ENCODE data around the gene HACD2. TPM values are rescaled to one million over a fixed set of nuclear protein-coding genes. Genes with fewer than 3 reads are reported as not detected.

HACD2 gene
- total and polyA plus RNA-seq, 9 of the 15 experiments (the other 6 are each of a cell fraction or from before 2014, with no cell fraction given): 1.3 to 10.5 (median 3.8) TPM

DNA sequence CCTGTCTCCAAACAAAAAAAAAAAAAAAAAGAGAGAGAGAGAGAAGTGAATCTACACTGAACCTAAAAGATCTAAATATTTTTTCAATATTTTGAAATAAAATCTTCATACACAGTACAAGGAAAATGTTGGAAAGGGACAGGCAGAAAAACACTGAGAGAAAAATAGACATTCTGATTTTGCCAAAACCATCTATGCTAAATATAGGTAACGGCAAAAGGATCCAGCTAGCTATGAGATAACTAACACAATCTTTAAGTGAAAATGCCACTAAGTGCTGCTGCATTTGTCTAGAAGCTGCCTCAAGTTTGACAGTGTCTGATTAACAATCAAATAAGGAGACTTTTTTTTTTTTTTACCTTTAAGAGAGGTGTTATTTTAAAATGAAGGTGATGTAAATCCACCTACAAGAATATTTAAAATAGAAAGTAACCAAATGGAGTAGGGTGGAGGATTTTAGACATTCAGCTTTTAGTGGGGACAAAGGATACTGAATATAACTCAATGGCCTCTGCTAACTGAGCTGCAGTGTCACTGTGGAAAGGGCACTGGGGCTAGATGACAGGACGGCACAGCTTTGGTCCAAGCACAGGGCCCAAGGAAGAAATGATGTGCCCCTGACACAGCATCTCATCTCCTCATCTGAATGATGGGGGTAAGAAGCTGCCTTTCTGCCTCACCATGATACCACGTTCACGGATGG lies 62.4 kb downstream of the HACD2 start:
- intact Hi-C loops (cut with micrococcal nuclease): no loop called here
- Histone ChIP-seq H3K27ac (ENCODE audit: extremely low read depth, low read depth, low read length) (no peak overlapping the region), H3K4me3 (no peak overlapping the region), H4K20me1 (replicated peaks; ENCODE audit: control insufficient read depth, insufficient read depth, low read length) (no peaks in the 10 kb centered on the region), H3K9me1 (ENCODE audit: control insufficient read depth, insufficient read depth, low read length) (no peaks in the 10 kb centered on the region), H3K79me2 (ENCODE audit: control insufficient read depth, insufficient read depth, low read length) (no peaks in the 10 kb centered on the region), H3K27me3 (ENCODE audit: control insufficient read depth in 2 of 2, insufficient read depth in 2 of 2, low read length in 2 of 2) (no peaks in the 10 kb centered on the region), H3K4me1 (replicated peaks in 1 of 2; ENCODE audit: control insufficient read depth in 2 of 2, insufficient read depth in 2 of 2, low read length in 2 of 2) (no peaks in the 10 kb centered on the region), H3K4me2 (ENCODE audit: insufficient read depth, low read length) (no peak overlapping the region), H3K9me3 (replicated peaks; ENCODE audit: control insufficient read depth, insufficient read depth, low read depth, low read length) (no peaks in the 10 kb centered on the region), H3K9ac (ENCODE audit: insufficient read depth in 1 of 2, low read depth in 2 of 2, low read length in 2 of 2) (no peak overlapping the region), H3K36me3 (ENCODE audit: control insufficient read depth, insufficient read depth, low read length) (no peaks in the 10 kb centered on the region), H2AFZ (ENCODE audit: low read depth, low read length) (no peak overlapping the region)
- CTCF ChIA-PET (ENCODE audit: low intra/inter-chr PET ratio): no interaction called here
- DNase-seq (ENCODE audit: extremely low read depth in 1 of 4, low spot score in 3 of 4) (no peak), FAIRE-seq (no peak), ATAC-seq (no peak)
- in situ Hi-C loops (cut with MboI): no loop called here
- TF ChIP-seq ZNF75A (CRISPR knock-in tag; IDR thresholded peaks at IDR 0.05): no peak
- TF ChIP-seq GATA2 (CRISPR knock-in tag; IDR thresholded peaks at IDR 0.05): no peak
- TF ChIP-seq SIN3B (IDR thresholded peaks at IDR 0.05; ENCODE audit: low read depth): no peak
- TF ChIP-seq, protein P1, sequence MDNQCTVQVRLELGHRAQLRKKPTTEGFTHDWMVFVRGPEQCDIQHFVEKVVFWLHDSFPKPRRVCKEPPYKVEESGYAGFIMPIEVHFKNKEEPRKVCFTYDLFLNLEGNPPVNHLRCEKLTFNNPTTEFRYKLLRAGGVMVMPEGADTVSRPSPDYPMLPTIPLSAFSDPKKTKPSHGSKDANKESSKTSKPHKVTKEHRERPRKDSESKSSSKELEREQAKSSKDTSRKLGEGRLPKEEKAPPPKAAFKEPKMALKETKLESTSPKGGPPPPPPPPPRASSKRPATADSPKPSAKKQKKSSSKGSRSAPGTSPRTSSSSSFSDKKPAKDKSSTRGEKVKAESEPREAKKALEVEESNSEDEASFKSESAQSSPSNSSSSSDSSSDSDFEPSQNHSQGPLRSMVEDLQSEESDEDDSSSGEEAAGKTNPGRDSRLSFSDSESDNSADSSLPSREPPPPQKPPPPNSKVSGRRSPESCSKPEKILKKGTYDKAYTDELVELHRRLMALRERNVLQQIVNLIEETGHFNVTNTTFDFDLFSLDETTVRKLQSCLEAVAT (IDR thresholded peaks at IDR 0.05): no peak
- TF ChIP-seq SLC30A9 (CRISPR knock-in tag; IDR thresholded peaks at IDR 0.05): no peak
- TF ChIP-seq, protein P2, sequence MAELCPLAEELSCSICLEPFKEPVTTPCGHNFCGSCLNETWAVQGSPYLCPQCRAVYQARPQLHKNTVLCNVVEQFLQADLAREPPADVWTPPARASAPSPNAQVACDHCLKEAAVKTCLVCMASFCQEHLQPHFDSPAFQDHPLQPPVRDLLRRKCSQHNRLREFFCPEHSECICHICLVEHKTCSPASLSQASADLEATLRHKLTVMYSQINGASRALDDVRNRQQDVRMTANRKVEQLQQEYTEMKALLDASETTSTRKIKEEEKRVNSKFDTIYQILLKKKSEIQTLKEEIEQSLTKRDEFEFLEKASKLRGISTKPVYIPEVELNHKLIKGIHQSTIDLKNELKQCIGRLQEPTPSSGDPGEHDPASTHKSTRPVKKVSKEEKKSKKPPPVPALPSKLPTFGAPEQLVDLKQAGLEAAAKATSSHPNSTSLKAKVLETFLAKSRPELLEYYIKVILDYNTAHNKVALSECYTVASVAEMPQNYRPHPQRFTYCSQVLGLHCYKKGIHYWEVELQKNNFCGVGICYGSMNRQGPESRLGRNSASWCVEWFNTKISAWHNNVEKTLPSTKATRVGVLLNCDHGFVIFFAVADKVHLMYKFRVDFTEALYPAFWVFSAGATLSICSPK (IDR thresholded peaks at IDR 0.05; ENCODE audit: borderline replicate concordance): no peak
- no peak for TF ChIP-seq GABPB2 (CRISPR knock-in tag; conservative IDR thresholded peaks at IDR 0.05)
- no peak for TF ChIP-seq EP300 (IDR thresholded peaks at IDR 0.05; ENCODE audit: low read length)
- no peak for TF ChIP-seq ARHGAP35 (IDR thresholded peaks at IDR 0.05; ENCODE audit: partially characterized antibody)
- no TSS peak for BruUV-seq (replicated peaks)
- POLR2A ChIA-PET: interaction anchor here (1.0 kb wide), 1 partner anchor 10 kb away, joined by 4 read pairs; no protein-coding TSS in a partner anchor
- 88% methylated on average over 2 of the region's 4 CpGs for WGBS (ENCODE audit: insufficient coverage, low coverage, missing lambda C conversion rate)
